ENCODE measurements around the gene EIF2B4.
A peak's percentile ranks its signal among the peaks of the same experiment; 100 is the strongest.

Gene EIF2B4

GRCh38 chr2:27370026-27370815, at the start of gene EIF2B4, which contains the start of gene SNX17:
Gene EIF2B4, minus strand, starts transcription at chr2:27370338. Its CDS starts 24 bp downstream, at chr2:27370314.
Gene SNX17, plus strand, starts transcription at chr2:27370616. Its CDS starts 128 bp downstream, at chr2:27370744.
- DNase-seq = peak; percentile 99
- peak; percentile 89 for TF ChIP-seq POLR2A (IDR thresholded peaks at IDR 0.05; ENCODE audit: low read length)
- no peak for TF ChIP-seq GATA1 (IDR thresholded peaks at IDR 0.05; ENCODE audit: low read depth, low read length)

GRCh38 chr2:27416151-27416550, 46.0 kb upstream of the EIF2B4 start:
- no peak for DNase-seq
- no peak for TF ChIP-seq GATA1 (IDR thresholded peaks at IDR 0.05; ENCODE audit: low read depth, low read length)
- TF ChIP-seq POLR2A (IDR thresholded peaks at IDR 0.05; ENCODE audit: low read length) = no peak

GRCh38 chr2:27412419-27413152, 42.4 kb upstream of the EIF2B4 start:
- no peak for DNase-seq
- TF ChIP-seq POLR2A (IDR thresholded peaks at IDR 0.05; ENCODE audit: low read length) (no peak), GATA1 (IDR thresholded peaks at IDR 0.05; ENCODE audit: low read depth, low read length) (no peak)

GRCh38 chr2:27409321-27410073, 39.4 kb upstream of the EIF2B4 start, which contains the start of gene PPM1G:
Gene PPM1G, minus strand, starts transcription at chr2:27409591. Its CDS starts 169 bp downstream, at chr2:27409422.
- peak; percentile 97 to 98 for DNase-seq
- TF ChIP-seq POLR2A (IDR thresholded peaks at IDR 0.05; ENCODE audit: low read length) = peak; percentile 91
- TF ChIP-seq GATA1 (IDR thresholded peaks at IDR 0.05; ENCODE audit: low read depth, low read length) = no peak

- peak; percentile 62 to 68 for DNase-seq
- TF ChIP-seq GATA1 (IDR thresholded peaks at IDR 0.05; ENCODE audit: low read depth, low read length) = no peak
- no peak for TF ChIP-seq POLR2A (IDR thresholded peaks at IDR 0.05; ENCODE audit: low read length)
These were observed 38.6 kb upstream of the EIF2B4 start for GRCh38 chr2:27408601-27409320.

- DNase-seq = peak; percentile 58 to 76
- TF ChIP-seq GATA1 (IDR thresholded peaks at IDR 0.05; ENCODE audit: low read depth, low read length) (no peak), POLR2A (IDR thresholded peaks at IDR 0.05; ENCODE audit: low read length) (no peak)
These were observed 37.8 kb upstream of the EIF2B4 start for GRCh38 chr2:27407798-27408491.

- no peak for TF ChIP-seq GATA1 (IDR thresholded peaks at IDR 0.05; ENCODE audit: low read depth, low read length)
- no peak for TF ChIP-seq POLR2A (IDR thresholded peaks at IDR 0.05; ENCODE audit: low read length)
- no peak for DNase-seq
These were observed 30.4 kb upstream of the EIF2B4 start for GRCh38 chr2:27400348-27401135.

GRCh38 chr2:27398962-27399361, 28.8 kb upstream of the EIF2B4 start:
- no peak for DNase-seq
- TF ChIP-seq POLR2A (IDR thresholded peaks at IDR 0.05; ENCODE audit: low read length) (no peak), GATA1 (IDR thresholded peaks at IDR 0.05; ENCODE audit: low read depth, low read length) (no peak)

GRCh38 chr2:27393225-27393624, 23.1 kb upstream of the EIF2B4 start:
- TF ChIP-seq POLR2A (IDR thresholded peaks at IDR 0.05; ENCODE audit: low read length) (no peak), GATA1 (IDR thresholded peaks at IDR 0.05; ENCODE audit: low read depth, low read length) (no peak)
- no peak for DNase-seq

- DNase-seq = no peak
- no peak for TF ChIP-seq POLR2A (IDR thresholded peaks at IDR 0.05; ENCODE audit: low read length)
These were observed 20.9 kb upstream of the EIF2B4 start for GRCh38 chr2:27390822-27391679.

GRCh38 chr2:27381577-27382181, 11.5 kb upstream of the EIF2B4 start:
- TF ChIP-seq GATA1 (IDR thresholded peaks at IDR 0.05; ENCODE audit: low read depth, low read length) (no peak), POLR2A (IDR thresholded peaks at IDR 0.05; ENCODE audit: low read length) (no peak)
- DNase-seq = no peak

Data from erythroblast (primary cell).